Stimulated activated CD4-positive, alpha-beta T cell treated with anti-CD3 and anti-CD28 coated beads, TNF-alpha, amount 100 ng/mL, for 24 hours (primary cell): ENCODE results near the gene TMEM138.

ENCODE experiments used
- DNase-seq, 3 experiments: peaks; one replicate each; pipeline ENCODE4 v3.0.0-alpha.2; 2020; ENCODE audit warnings: low read depth in 3 of 3

TMEM138 gene

DNA sequence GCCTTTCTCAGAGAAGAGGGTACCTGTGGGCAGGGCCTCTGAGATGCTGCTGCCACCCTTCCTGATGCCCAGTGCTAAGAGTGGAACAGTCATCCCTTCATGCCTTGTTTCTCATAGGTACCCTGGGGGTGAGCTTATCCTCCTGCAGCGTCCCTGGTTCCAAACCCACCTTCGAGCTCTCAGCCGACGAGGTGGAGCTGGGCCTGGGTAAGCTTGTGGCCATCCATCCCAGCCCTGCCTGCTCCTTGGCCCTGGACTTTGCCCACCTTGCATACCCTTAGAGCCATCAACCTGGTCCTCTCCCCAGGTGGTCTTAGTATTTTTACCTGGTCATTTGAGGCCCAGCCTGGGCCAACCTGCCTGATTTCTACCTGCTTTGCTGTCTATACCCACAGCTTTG lies 20.5 kb upstream of the TMEM138 start:
- no peak for DNase-seq

DNA sequence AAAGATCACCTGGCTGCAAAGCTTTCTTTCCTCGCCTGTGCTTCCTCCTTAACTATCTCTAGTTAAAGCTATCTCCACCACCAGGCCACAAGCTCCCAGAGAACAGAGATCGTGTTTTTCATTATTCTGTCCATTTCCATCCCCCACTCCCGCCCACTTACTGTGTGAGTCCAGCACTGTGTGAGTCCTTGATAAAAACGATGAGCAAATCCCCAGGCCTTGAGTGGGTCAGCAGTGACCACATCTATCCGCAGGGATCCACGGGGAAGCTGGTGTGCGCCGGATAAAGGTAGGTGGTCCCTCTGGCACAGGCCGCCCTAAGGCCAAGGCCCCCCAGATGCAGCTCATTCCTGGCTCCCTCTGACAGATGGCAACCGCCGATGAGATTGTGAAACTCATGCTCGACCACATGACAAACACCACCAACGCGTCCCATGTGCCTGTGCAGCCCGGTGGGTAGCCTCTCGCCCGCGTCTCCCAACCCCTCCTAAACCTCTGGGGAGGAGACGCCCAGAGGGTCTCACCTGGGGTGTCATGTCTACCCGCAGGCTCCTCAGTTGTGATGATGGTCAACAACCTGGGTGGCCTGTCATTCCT lies 19.9 kb upstream of the TMEM138 start:
- no peak for DNase-seq

DNA sequence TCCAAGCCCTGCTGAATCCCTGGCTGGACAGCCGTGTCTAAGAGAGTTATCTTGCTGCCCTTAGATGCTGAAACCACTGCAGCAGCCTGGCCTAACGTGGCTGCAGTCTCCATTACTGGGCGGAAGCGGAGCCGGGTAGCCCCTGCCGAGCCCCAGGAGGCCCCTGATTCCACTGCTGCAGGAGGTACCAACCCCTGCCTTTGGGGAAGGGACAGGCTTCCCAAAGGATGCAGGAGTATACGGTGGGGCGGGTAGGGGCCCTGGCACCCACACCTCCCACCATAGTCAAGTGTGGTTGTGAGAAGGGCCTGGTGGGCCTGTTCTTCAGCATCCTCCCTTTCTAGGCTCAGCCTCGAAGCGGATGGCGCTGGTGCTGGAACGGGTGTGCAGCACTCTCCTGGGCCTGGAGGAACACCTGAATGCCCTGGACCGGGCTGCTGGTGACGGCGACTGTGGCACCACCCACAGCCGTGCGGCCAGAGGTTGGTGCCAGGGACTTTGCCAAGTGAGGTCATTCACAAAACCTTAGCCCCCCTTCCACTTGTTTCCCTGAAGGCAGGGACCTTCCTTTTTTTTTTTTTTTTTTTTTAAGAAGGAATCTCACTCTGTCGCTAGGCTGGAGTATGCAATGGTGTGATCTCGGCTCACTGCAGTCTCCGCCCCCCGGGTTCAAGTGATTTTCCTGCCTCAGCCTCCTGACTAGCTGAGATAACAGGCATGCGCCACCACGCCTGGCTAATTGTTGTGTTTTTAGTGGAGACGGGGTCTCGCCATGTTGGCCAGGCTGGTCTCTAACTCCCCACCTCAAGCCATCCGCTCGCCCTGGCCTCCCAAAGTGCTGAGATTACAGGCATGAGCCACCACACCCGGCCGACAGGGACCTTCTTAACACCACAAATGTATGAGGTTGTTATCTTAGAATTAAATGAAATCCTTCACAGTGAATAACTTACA lies 18.1 kb upstream of the TMEM138 start:
- no peak for DNase-seq

DNA sequence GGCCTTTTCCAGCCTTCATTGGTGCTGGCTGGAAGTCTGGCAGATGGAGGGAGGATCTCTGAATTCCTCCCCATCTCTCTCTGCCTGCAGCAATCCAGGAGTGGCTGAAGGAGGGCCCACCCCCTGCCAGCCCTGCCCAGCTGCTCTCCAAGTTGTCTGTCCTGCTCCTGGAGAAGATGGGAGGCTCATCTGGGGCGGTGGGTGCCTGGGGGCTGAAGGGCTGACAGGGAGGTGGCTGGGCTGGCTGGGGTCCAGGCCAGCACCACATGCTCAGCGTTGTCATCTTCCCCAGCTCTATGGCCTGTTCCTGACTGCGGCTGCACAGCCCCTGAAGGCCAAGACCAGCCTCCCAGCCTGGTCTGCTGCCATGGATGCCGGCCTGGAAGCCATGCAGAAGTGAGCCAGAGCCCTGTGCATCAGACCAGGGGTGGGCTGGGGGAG lies 17.0 kb upstream of the TMEM138 start:
- DNase-seq = no peak

DNA sequence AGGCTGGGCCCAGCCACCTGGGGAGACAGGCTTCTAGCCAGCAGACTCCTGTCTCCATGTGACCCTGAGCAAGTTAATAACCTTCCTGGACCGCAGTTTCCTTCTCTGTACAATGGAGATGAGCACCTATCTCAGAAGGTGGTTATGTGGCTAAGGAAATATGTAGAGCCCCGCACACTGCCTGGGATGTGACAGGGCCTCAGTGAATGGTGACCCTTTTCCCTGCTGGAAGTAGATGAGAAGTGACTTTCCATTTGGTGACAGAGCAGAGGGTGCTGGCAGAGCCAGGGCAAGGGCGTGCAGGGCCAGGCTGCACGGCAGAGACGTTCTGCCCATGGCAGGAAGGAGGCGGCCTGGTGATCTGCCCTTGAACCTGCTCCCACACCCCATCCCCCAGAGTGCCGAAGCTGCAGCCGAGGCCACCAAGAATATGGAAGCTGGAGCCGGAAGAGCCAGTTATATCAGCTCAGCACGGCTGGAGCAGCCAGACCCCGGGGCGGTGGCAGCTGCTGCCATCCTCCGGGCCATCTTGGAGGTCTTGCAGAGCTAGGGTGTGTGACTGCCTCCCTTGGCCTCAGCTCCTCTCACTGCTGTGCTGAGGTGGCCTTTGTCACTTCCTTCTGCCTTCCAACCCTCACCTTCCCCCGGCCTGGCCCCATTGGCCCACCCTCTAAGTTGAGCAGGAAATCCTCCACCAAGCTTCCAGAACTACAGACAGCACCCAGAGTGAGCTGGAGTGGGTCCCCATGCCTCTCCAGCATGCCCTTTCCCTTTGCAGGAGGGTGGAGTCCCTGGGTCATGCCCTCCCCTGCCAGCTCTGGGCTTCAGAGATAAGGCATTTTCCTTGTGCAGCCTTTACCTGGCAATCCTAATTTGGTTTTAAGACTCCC lies 16.0 kb upstream of the TMEM138 start:
- no peak for DNase-seq

DNA sequence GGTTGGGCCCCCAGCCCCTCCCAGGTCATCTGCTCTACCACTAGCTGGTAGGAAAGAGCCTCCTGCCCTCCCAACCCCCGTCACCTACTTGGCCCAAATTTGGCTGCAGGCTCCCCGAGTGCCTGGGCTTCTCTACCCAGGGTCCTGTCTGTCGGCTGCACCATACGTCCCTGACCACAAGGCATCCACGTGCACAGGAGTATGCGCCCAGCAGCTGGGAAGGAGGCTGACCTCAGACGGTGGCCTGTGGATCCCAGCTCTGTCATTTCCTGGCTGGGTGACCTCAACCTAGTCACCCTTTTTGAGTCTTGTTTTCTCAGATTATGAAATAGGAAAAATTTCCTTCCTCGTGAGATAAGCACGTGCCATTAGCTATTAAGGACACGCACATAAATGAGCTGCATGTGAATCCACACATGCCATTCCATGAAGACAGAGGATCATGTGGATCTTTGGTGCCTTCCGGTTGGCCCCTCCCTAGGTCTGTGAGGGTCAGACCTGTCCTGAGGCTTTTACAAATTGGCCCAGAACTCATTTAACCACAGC lies 14.2 kb upstream of the TMEM138 start:
- DNase-seq = no peak

DNA sequence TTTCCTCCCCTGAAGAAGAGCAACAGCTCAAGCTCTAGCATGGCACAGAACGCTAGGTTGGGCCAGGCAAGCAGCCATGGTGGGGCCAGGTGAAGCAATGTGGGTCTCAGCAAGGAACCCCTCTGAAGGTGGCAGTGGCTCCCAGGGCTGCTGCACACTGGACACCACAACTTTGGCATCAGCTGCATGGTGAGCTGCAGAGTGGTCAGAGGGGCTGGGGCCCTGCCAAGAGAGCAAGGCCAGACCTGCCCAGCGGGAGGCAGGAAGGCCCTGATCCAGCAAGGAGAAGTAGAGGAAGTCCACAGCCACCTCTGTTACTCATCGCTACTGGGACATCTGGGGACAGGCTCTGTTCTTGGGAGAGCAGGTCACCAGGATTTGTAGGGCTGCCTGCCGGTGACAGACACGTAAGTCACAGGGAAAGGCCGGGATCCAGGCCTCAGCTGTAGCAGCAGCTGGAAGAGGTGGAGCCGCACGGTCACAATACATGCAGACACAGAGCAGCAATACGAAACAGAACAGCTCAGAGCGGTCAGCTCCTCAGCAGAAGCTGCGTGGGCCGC lies 12.9 kb upstream of the TMEM138 start:
- no peak for DNase-seq

DNA sequence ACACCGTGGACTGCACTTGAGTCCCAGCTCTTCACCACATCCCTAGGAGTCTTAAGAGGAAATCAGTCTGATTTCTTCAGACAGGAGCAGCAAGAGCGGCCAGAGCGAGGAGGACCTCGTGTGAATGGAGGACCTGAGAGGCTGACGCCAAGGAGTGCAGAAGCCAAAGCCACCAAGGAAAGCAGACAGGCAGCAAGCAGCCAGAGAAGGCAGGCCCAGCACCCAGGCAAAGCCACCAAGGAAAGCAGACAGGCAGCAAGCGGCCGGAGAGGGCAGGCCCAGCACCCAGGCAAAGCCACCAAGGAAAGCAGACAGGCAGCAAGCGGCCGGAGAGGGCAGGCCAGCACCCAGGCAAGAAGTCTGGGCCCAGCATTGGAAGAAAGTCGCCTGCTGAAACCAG lies 12.3 kb upstream of the TMEM138 start:
- DNase-seq = no peak

DNA sequence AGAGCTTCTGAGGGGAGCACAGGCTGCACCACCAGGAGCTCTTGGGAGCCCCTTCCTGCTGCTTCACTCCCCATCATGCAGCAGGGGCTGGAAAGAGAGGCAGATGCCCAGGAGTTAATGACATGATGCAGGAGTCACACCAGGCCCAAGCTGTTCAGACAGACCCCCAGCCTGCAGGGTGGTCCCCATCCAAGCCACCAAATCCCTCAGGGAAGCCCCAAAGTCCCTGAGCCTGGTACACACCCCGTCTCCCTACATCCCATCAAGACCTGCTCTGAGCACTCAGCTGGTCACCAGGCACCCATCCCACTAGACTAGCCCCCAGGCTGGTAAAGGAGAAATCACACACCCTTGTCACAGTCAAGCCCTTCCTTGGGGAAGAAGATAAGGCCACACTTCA lies 11.8 kb upstream of the TMEM138 start:
- DNase-seq = no peak

DNA sequence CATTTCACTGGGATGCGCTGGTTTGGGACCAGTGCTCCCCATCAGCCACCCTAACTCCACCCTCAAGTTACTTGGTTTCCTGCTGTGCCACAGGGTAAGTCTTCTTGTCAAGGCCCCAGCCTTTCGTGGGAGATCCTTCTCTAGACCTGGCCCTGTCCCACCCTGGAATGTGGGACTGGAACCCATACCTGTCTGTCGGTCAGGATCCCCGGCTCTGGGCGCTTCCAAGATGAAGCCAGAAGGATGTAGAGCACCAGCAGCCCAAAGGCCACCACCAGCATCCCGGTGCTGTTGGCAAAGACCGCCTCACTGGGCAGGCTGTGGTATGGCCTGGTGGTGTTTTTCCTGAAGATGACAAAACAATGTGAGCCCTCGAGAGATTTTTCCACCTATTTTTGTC lies 11.4 kb upstream of the TMEM138 start:
- no peak for DNase-seq

DNA sequence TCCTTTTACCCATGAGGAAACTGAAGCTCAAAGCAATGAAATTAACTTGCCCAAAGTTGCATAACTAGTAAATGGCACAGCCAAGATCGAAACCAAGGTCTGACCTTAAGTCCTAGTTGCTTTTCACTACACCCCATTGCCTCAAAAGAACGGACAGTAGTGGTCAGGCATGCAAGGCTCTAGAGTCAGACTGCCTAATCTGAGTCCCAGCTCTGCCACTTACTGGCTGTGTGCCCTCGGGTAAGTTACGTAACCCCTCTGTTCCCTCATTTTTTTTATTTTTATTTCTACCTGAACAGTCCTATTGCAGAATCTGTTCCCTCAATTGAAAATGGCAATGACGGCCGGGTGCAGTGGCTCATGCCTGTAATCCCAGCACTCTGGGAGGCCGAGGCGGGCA lies 10.1 kb upstream of the TMEM138 start:
- no peak for DNase-seq

DNA sequence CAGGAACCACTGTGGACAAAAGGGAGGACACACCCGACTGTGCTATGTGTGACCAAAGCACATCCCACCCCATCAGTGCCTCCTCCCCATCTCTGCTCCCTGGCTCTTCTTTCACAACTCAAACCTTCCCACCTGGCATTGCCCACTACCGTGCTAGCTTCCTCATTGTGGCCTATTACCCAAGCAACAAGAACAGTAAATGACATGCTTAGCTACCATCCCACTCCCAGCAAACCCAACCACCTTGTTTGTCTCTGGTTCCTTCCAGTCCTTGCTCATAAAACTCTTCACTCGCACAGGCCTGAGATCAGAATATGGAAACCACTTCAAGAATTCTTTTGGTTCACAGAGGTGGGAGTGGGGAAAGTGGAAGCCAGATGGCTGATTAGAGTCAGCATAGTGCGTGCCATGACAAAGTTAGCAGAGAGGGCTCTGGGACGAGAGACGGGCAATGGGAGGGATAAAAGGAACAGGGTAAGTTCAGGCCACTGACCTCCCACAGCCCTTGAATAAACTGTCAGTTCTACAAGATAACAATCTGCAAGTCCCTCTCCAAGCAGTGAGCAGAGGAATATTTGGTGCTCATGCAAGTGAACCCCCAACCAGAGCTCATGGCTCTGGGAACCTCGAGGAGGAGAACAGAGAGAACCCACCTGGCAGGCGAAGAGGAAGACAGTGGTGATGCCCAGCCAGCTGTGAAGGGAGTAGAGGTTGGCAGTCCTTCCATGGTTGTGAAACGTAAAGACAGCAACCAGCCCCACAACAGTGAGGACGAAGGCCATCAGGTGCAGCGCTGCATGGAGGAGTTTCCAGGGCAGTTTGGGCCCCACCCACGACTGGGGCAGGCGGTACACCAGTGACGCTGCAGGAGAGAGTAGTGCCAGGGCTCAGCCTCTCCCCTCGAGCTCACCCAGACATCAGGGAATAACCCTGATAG lies 8.8 kb upstream of the TMEM138 start:
- no peak for DNase-seq

DNA sequence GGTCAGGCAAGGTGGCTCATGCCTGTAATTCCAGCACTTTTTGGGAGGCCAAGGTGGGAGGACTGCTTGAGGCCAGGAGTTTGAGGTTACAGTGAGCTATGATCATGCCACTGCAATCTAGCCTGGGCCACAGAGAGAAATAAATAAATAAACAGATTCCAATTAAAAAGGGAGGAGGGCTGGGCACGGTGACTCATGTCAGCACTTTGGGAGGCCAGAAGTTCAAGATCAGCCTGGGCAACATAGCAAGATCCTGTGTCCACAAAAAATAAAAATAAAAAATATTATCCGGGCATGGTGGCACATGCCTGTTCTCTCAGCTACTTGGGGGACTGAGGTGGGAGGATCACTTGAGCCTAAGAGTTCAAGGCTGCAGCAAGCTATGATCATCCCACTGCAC lies 8.0 kb upstream of the TMEM138 start:
- DNase-seq = no peak

DNA sequence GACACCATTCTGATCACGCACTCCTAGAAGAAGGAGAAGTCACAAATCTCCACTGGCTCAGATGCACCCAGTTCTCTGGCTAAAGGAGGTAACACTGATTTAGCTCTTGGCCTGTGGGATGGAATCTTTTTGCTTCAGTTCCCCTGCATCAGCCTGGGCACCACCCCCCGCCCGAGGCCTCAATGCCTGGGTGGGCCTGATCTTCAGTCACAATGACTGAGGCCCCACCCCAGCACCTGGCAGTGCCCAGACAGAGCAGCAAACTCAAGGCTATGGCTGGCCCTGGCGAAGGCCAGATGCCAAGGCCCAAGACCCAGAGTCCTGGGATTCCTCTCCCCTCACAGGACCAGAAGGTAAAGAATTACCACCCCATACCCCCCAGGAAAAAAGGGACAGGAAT lies 5.5 kb upstream of the TMEM138 start:
- no peak for DNase-seq

DNA sequence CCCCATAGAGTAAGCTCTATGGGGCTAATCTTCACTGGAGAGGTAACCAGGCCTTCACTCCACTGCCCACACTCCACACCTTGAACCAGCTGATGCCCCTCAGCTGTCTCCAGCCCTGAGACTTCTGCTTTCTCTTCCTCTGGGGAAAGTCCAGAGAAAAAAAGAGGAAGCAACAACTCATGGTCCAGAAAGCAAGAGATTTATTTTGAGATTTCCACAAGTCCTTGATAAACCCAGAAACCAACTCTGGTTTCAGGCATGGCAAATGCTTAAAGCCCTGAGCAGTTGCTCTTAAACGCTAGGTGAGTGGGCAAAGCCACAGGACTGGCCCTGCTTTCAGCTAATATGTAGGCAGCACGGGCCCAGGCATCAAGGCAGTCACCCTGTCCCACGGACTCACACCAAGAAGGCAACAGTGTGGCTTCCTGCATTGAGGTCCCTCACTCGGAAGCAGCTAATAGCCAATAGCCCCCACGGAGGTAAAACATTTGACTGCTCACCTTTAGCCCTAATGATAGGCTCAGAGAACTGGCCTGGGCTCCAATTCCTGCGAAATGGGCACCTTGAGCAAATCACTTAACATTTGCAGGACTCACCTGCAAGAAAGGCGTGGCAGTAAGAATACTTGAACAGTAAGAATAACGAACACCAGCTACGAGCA lies 4.8 kb upstream of the TMEM138 start:
- no peak for DNase-seq

DNA sequence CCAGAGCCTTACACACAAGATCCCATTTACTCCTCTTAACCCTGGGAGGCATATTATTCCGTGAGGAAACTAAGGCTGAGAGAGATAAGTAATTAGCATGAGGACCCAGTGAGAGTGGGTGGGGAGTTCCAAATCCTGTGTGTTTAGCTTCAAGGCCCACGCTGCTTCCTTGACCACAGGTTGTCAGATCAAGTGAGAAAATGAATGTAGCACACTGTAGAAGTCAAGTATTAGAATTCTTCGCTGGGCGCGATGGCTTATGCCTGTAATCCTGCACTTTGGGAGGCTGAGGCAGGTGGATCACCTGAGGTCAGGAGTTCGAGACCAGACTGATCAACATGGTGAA lies 4.3 kb upstream of the TMEM138 start:
- no peak for DNase-seq

DNA sequence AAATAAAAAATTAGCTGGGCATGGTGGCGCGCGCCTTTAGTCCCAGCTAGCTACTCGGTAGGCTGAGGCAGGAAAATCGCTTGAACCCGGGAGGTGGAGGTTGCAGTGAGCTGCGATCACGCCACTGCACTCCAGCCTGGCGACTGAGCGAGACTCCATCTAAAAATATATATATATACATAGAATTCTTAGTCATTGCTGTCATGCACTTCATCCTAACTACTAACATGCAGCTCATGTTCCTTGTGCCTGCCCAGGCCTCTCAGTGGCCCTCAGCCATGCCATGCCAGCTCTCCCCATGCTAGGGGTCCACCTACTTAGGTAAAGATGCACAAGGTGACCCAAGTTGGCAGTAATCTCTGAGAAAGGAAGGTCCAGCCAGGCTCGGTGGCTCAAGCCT lies 3.6 kb upstream of the TMEM138 start:
- DNase-seq = no peak

DNA sequence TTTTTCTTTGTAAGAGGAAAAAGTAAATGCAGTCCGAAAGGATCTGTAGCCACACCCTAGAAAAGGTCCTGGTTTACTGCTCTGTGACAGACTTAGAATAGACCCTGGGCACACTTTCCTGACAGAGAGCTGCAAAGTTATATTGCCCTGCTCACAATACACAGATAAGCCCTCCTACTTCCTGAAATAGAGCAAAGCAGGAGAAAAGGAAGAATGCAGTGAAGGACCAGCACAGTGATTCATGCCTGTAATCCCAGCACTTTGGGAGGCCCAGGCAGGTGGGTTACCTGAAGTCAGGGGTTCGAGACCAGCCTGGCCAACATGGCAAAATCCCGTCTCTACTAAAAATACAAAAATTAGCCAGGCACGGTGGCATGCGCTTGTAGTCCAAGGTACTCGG lies 2.7 kb upstream of the TMEM138 start:
- DNase-seq = no peak

DNA sequence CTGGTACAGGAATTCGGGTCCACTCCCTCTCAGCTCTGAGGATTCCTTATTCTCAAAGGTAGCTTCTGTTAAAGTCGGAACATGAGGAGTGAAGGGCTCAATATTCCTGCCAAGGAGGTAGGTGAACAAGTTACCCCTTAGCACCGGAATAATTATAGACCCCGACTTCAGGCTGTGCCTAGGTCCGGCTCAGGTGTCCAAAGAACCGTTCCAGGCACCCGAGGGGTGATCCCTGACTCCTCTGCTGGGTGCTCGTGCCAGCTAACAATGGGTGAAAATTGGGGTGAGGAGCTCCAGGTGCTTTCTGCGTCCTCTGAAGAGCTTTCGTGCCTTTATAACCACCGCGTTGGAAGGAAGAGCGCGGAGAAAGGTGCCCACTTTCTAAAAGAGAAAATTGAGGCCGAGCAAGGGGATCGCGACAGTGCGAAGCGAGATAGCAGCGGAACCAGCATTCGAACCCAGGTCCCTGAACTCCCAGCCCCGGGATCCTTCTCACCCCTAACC lies 885 bp upstream of the TMEM138 start:
- no peak for DNase-seq

DNA sequence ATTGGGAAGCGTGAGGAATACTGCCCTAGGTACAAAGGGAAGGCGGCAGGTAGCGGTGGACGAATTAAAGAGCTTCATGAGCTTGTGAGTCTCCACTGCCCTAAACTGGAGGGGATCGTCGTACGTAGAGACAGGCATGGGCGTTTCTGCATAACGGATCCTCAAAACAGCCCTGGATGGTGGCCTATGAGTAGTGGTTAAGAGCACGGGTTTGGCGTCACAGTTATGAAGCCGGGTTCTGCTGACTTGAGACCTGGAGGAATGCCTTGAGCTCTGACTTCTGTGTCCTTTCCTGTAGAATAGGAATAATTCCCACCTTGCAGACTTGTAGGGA lies 335 bp downstream of the TMEM138 start:
- DNase-seq = peak; percentile 3 to 16 (median 14)
